ENCODE measurements around the gene HS6ST2.

Gene HS6ST2

DNA sequence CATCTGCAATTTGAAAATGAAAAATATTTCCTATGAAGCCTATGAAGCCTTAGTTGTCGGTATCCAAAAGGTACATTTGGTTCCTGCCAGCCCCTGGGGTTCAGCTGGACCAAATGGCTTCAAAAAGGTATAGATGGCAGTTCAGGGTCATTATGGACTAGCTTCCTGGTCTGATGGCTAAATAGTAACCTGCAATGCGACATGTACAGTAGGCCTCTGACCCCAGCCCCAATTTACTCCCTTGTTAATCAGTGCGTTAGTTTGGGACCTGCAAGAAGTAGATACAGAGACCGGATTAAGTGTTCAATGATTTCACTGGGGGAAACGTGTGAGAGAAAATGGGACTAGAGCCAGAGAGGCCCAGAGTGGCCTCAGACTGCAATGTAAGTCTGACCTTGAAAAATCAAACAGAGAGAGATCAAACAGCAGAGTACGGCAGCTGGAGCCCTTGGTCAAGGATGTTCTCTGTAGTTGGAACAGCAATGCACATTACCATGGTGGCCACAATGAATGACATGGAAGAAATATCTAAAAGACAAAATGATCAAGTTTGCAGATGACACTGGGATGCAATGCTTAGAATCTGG, 354.6 kb downstream of the HS6ST2 start:
- DNase-seq: no peak

DNA sequence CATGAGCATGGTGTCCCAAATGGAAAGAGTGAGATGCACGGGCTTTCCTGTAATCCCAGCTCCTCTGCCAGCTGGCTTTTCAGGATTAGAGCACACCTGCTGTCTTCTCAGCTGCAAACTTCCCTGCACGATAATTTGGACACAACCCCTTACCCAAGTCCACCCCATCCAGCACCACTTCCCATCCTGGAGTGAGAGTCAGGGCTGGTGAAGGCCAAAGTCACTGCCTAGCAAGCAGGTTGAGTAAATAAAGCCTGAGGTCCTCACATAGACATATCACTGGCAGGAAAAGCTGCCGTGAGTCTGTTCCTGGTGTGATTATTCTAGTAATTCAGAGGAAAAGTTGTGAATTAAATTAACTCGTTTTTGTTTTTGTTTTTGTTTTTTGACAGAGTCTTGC, 355.7 kb downstream of the HS6ST2 start:
- DNase-seq: no peak

DNA sequence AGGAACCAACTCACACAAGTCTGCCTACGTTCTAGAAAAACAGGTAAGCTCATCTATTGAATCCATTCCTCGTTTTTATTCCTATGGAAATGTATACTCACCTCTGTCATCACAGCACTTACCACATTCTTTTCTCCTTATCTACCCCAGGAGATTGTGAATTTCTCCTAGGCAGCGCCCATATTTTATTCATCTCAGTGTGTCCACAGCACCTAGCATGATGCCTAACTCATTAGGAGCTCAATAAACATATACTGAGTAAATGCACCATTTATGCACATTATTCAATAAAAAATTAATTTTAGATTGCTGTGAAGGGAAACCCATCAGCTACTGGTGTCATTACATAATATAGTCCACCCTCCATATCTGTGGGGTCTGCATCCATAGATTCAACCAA, 363.4 kb downstream of the HS6ST2 start:
- DNase-seq: no peak

DNA sequence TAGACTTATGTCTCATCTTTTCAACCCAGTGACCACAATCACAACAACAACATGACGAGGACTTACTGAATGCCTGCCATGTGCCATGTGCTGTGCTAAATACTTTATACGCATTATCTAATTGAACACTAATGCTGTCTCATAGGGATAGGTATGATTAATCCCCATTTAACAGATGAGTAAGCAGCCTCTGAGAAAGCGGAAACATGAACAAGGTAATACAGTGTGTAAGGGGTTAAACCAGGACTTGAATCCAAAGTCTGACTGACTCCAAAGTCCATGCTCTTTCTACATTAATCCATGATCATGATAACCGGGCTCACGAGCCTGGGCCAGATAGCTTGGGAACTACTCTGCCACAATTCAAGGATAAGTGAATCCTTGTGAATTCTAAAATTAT, 364.3 kb downstream of the HS6ST2 start:
- no peak for DNase-seq

DNA sequence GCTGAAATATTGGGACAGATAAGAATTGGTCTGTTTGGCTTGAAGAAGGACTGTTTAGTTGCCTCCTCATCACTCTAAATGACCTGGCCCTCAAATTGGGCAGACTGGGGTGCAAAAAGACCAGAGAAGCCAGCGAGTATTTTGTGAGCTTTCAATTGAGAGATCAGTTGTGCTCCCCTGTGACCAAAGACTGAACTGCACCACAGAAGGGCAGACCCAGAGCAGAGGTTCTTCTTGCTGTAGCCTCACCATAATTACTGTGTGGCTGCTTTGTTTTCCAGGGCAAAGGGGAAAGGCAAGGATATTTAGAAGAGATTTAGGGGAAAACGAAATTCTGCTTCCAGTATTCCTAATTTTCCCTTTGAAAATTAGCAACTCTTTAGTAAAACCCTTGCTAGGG, 365.5 kb downstream of the HS6ST2 start:
- DNase-seq: peak; percentile 7

DNA sequence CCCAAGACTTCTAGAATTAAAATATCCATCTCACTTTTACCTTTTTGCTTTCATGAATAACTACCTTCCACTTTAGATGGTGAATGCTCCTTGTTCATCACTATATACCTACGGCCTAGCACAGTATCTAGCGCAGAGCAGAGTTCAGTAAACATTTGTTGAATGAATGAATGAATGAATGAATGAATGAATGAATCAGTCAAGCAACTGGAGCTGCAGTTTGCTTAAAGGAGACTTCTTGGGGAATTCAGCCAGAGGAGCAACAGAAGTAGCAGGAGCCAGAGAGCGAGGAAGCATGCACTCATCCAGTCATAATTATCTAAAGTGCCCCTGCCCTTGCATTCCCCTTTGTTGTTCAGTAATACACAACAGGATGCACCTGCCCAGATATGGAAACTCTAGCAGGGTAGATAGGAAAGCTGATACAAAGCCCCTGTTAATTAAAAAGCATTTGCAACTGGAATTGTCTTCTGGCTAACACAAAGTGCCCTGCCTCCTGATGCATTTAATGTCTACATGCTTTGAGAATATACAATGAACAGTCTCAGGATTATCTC, 366.6 kb downstream of the HS6ST2 start:
- peak; percentile 77 for DNase-seq

DNA sequence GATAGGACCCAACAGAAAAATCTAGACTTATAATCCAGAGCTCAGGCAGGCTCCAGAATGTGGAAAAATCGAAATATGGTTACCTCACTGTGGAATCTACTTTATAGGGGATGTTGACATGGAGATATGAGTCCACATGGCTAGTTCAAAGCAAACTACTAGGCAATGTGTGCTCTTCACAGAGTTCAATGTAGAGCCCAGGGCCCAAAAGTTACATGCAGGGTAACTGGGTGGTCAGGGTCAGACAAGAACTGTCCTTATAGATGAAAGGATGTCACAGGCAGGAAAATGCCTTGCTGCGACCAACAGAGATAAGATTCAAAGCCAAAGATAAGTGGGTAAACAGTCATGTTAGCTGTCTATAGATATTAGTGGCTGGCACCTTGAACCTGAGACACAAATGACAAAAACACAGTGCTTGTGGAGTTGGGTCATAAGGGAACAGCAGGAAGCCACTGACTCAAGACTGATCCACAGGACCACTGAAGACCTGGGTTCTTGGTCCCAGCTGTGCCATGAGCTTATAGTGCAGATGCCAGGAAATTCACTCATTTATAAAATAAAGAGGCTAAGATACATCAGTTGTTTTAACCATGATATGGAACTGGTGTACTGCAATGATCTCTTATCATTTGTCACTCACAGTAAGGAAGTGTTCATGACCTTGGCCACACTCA, 367.9 kb downstream of the HS6ST2 start:
- no peak for DNase-seq

DNA sequence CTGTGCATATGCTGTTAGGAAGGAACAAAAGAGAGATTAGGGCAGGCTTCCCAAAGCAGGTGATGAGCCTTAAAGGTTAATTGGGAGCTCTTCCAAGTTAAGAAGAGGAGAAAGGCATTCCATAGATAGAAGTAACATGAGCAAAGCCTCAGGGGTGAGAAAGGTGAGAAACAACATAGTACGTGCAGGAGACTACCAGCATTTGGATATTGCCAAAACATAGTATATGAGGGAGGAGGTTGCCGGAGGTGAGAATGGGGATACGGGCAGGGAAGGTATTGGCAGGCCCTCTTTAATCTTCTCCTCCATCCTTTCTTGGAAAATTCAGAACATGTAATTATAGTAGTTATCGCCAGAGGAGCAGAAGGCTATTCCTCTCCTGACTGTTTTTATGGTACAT, 373.5 kb downstream of the HS6ST2 start:
- no peak for DNase-seq

DNA sequence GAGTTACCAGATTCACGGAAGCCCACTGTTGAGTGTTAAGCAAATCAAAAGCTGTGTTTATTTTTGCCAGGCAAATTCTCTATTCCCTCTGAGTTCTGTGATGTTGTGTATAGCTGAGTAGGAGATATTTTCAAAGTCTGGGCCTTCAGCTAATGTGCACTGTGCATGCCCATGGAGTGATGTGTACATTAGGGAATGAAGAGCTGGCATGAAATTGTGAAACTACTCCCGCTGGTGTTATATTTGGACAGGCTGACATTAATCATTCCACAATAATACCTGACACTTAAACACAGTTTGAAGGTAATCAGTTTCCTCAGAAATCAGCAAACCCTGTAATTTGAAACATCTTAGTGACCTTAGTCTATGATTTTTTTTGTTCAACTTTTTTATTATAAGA, 381.5 kb downstream of the HS6ST2 start:
- peak; percentile 22 for DNase-seq
